GM23338 (cell line): Measurements from ENCODE around the gene ST6GALNAC3.

Source experiments
- CREB1 ChIP-seq: fragments of 250-450 bp; sonication (Bioruptor Pico); IDR thresholded peaks from 2 replicates; pipeline ENCODE4 v1.5.0; 2020; ENCODE audit warnings: low read depth, mild to moderate bottlenecking, moderate library complexity
- EZH2 ChIP-seq: fragments of 200-600 bp; sonication (generic); IDR thresholded peaks from one replicate; pipeline ENCODE4 v1.8.0; 2017; ENCODE audit warnings: antibody characterized with exemption, mild to moderate bottlenecking, low read depth; ENCODE audit not compliant: unreplicated experiment
- EZH2phosphoT487 ChIP-seq: fragments of 200-600 bp; sonication (generic); IDR thresholded peaks from one replicate; pipeline ENCODE4 v1.8.1; 2018; ENCODE audit warnings: antibody characterized with exemption; ENCODE audit not compliant: unreplicated experiment
- JUNB ChIP-seq: IDR thresholded peaks from one replicate; pipeline ENCODE4 v1.6.1; 2016; ENCODE audit warnings: antibody characterized with exemption; ENCODE audit not compliant: unreplicated experiment
- NANOG ChIP-seq: IDR thresholded peaks from 2 replicates; pipeline ENCODE4 v1.6.1; 2016; ENCODE audit warnings: antibody characterized with exemption, borderline replicate concordance
- POLR2AphosphoS5 ChIP-seq: IDR thresholded peaks from 2 replicates; pipeline ENCODE4 v1.6.1; 2016; ENCODE audit warnings: antibody characterized with exemption, low read depth
- STAT1 ChIP-seq: IDR thresholded peaks from one replicate; pipeline ENCODE4 v1.6.1; 2016; ENCODE audit warnings: antibody characterized with exemption; ENCODE audit not compliant: unreplicated experiment
- ZNF114 ChIP-seq: fragments of 250-450 bp; sonication (Bioruptor Pico); IDR thresholded peaks from 2 replicates; pipeline ENCODE4 v1.5.0; 2020; ENCODE audit warnings: mild to moderate bottlenecking, moderate library complexity
- TF ChIP-seq, protein P1 (sequence below), 2 experiments: fragments of 200-600 bp in 1 of 2; sonication (generic) in 1 of 2; conservative IDR thresholded peaks; 2 replicates each; pipeline versions ENCODE4 v1.5.1 to v1.6.1; 2016 to 2017; ENCODE audit warnings: antibody characterized with exemption in 2 of 2, low read depth in 2 of 2, mild to moderate bottlenecking in 2 of 2, moderate library complexity in 1 of 2
- TF ChIP-seq, protein P2 (sequence below): IDR thresholded peaks from one replicate; pipeline ENCODE4 v1.6.1; 2018; ENCODE audit warnings: antibody characterized with exemption; ENCODE audit not compliant: unreplicated experiment
- TF ChIP-seq, protein P3 (sequence below): IDR thresholded peaks from 2 replicates; pipeline ENCODE4 v1.6.1; 2016; ENCODE audit warnings: antibody characterized with exemption
- TF ChIP-seq, protein P4 (sequence below): fragments of 250-450 bp; sonication (Bioruptor Pico); IDR thresholded peaks from 2 replicates; pipeline ENCODE4 v1.5.0; 2020; ENCODE audit warnings: mild to moderate bottlenecking, moderate library complexity

DNA sequence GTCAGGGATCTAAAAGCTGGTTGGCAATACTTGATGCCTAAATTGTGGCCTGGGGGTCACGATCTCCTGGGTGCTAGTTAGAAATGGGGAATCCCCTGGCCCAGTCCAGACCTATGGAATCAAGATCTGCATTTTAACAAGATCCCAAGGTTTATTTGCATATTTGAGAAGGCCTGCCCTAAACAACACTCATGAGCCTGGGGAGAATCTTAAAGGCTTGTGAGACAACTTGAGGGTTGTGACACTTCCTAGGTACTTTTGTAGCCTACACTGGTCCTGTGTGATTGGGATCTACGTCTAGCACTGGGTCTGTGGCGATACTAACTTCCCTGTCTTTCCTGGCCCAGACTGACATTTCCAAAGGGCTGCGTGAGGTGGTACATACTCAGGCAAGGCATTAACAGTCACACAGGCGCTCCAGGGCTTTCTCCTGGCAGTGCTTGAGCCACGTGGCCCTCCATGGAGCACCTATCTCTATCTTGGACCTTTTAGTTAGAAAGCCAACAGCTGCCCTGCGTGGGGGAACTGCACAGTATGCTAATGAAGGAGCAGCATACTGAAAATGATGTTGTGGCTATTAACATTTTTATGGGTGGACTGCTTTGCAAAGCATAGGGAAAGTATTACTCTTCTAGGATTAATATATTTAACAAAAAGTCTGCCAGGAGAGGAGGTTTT, 263.1 kb downstream of the ST6GALNAC3 start:
- TF ChIP-seq EZH2 (no peak), EZH2phosphoT487 (no peak), ZNF114 (CRISPR knock-in tag) (no peak), POLR2AphosphoS5 (no peak), CREB1 (CRISPR knock-in tag) (no peak), NANOG (no peak), JUNB (no peak), STAT1 (no peak)
- TF ChIP-seq, protein P1, sequence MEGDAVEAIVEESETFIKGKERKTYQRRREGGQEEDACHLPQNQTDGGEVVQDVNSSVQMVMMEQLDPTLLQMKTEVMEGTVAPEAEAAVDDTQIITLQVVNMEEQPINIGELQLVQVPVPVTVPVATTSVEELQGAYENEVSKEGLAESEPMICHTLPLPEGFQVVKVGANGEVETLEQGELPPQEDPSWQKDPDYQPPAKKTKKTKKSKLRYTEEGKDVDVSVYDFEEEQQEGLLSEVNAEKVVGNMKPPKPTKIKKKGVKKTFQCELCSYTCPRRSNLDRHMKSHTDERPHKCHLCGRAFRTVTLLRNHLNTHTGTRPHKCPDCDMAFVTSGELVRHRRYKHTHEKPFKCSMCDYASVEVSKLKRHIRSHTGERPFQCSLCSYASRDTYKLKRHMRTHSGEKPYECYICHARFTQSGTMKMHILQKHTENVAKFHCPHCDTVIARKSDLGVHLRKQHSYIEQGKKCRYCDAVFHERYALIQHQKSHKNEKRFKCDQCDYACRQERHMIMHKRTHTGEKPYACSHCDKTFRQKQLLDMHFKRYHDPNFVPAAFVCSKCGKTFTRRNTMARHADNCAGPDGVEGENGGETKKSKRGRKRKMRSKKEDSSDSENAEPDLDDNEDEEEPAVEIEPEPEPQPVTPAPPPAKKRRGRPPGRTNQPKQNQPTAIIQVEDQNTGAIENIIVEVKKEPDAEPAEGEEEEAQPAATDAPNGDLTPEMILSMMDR (conservative IDR thresholded peaks at IDR 0.05; ENCODE audit: low read depth in 2 of 2): no peak
- TF ChIP-seq, protein P2, sequence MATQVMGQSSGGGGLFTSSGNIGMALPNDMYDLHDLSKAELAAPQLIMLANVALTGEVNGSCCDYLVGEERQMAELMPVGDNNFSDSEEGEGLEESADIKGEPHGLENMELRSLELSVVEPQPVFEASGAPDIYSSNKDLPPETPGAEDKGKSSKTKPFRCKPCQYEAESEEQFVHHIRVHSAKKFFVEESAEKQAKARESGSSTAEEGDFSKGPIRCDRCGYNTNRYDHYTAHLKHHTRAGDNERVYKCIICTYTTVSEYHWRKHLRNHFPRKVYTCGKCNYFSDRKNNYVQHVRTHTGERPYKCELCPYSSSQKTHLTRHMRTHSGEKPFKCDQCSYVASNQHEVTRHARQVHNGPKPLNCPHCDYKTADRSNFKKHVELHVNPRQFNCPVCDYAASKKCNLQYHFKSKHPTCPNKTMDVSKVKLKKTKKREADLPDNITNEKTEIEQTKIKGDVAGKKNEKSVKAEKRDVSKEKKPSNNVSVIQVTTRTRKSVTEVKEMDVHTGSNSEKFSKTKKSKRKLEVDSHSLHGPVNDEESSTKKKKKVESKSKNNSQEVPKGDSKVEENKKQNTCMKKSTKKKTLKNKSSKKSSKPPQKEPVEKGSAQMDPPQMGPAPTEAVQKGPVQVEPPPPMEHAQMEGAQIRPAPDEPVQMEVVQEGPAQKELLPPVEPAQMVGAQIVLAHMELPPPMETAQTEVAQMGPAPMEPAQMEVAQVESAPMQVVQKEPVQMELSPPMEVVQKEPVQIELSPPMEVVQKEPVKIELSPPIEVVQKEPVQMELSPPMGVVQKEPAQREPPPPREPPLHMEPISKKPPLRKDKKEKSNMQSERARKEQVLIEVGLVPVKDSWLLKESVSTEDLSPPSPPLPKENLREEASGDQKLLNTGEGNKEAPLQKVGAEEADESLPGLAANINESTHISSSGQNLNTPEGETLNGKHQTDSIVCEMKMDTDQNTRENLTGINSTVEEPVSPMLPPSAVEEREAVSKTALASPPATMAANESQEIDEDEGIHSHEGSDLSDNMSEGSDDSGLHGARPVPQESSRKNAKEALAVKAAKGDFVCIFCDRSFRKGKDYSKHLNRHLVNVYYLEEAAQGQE: no peak
- TF ChIP-seq, protein P3, sequence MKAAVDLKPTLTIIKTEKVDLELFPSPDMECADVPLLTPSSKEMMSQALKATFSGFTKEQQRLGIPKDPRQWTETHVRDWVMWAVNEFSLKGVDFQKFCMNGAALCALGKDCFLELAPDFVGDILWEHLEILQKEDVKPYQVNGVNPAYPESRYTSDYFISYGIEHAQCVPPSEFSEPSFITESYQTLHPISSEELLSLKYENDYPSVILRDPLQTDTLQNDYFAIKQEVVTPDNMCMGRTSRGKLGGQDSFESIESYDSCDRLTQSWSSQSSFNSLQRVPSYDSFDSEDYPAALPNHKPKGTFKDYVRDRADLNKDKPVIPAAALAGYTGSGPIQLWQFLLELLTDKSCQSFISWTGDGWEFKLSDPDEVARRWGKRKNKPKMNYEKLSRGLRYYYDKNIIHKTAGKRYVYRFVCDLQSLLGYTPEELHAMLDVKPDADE: no peak
- TF ChIP-seq, protein P4, sequence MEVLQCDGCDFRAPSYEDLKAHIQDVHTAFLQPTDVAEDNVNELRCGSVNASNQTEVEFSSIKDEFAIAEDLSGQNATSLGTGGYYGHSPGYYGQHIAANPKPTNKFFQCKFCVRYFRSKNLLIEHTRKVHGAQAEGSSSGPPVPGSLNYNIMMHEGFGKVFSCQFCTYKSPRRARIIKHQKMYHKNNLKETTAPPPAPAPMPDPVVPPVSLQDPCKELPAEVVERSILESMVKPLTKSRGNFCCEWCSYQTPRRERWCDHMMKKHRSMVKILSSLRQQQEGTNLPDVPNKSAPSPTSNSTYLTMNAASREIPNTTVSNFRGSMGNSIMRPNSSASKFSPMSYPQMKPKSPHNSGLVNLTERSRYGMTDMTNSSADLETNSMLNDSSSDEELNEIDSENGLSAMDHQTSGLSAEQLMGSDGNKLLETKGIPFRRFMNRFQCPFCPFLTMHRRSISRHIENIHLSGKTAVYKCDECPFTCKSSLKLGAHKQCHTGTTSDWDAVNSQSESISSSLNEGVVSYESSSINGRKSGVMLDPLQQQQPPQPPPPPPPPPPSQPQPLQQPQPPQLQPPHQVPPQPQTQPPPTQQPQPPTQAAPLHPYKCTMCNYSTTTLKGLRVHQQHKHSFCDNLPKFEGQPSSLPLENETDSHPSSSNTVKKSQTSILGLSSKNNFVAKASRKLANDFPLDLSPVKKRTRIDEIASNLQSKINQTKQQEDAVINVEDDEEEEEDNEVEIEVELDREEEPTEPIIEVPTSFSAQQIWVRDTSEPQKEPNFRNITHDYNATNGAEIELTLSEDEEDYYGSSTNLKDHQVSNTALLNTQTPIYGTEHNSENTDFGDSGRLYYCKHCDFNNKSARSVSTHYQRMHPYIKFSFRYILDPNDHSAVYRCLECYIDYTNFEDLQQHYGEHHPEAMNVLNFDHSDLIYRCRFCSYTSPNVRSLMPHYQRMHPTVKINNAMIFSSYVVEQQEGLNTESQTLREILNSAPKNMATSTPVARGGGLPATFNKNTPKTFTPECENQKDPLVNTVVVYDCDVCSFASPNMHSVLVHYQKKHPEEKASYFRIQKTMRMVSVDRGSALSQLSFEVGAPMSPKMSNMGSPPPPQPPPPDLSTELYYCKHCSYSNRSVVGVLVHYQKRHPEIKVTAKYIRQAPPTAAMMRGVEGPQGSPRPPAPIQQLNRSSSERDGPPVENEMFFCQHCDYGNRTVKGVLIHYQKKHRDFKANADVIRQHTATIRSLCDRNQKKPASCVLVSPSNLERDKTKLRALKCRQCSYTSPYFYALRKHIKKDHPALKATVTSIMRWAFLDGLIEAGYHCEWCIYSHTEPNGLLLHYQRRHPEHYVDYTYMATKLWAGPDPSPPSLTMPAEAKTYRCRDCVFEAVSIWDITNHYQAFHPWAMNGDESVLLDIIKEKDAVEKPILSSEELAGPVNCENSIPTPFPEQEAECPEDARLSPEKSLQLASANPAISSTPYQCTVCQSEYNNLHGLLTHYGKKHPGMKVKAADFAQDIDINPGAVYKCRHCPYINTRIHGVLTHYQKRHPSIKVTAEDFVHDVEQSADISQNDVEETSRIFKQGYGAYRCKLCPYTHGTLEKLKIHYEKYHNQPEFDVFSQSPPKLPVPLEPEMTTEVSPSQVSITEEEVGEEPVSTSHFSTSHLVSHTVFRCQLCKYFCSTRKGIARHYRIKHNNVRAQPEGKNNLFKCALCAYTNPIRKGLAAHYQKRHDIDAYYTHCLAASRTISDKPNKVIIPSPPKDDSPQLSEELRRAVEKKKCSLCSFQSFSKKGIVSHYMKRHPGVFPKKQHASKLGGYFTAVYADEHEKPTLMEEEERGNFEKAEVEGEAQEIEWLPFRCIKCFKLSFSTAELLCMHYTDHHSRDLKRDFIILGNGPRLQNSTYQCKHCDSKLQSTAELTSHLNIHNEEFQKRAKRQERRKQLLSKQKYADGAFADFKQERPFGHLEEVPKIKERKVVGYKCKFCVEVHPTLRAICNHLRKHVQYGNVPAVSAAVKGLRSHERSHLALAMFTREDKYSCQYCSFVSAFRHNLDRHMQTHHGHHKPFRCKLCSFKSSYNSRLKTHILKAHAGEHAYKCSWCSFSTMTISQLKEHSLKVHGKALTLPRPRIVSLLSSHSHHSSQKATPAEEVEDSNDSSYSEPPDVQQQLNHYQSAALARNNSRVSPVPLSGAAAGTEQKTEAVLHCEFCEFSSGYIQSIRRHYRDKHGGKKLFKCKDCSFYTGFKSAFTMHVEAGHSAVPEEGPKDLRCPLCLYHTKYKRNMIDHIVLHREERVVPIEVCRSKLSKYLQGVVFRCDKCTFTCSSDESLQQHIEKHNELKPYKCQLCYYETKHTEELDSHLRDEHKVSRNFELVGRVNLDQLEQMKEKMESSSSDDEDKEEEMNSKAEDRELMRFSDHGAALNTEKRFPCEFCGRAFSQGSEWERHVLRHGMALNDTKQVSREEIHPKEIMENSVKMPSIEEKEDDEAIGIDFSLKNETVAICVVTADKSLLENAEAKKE (CRISPR knock-in tag): no peak
